NCI-H1105 treated with DMSO at 0.1 percent for 48 hours (cell line): ENCODE data around the gene MLLT1.

ENCODE experiments used
- DNase-seq: peaks from one replicate; lab custom pipeline; 2025; lab: John Stamatoyannopoulos, UW

The MLLT1 gene

GRCh38 chr19:6221878-6222746, 57.7 kb downstream of the MLLT1 start:
- DNase-seq, result no peak

GRCh38 chr19:6221220-6221877, 58.4 kb downstream of the MLLT1 start:
- DNase-seq, result no peak

GRCh38 chr19:6220385-6221191, 59.2 kb downstream of the MLLT1 start:
- DNase-seq, result no peak

- DNase-seq, result no peak
Measured at GRCh38 chr19:6219586-6220290, 60.0 kb downstream of the MLLT1 start.

- DNase-seq, result no peak
Measured at GRCh38 chr19:6219147-6219525, 60.6 kb downstream of the MLLT1 start.

GRCh38 chr19:6218491-6219146, 61.2 kb downstream of the MLLT1 start:
- peak; percentile 7 for DNase-seq

GRCh38 chr19:6217752-6218334, 61.9 kb downstream of the MLLT1 start:
- DNase-seq, result no peak

- peak; percentile 35 for DNase-seq
Measured at GRCh38 chr19:6216996-6217751, 62.6 kb downstream of the MLLT1 start.

GRCh38 chr19:6216236-6216995, 63.4 kb downstream of the MLLT1 start:
- no peak for DNase-seq

GRCh38 chr19:6215701-6216235, 64.0 kb downstream of the MLLT1 start:
- DNase-seq, result no peak

- DNase-seq, result no peak
Measured at GRCh38 chr19:6214881-6215541, 64.8 kb downstream of the MLLT1 start.

- no peak for DNase-seq
Measured at GRCh38 chr19:6213696-6214641, 65.8 kb downstream of the MLLT1 start.

- DNase-seq, result no peak
Measured at GRCh38 chr19:6213266-6213595, 66.5 kb downstream of the MLLT1 start.

GRCh38 chr19:6212403-6213265, 67.1 kb downstream of the MLLT1 start:
- DNase-seq, result no peak

- no peak for DNase-seq
Measured at GRCh38 chr19:6211632-6212402, 68.0 kb downstream of the MLLT1 start.
